Vagina (tissue), 2 donors: ENCODE data around the gene BAZ1B.

Source experiments
- CTCF ChIP-seq, 3 experiments: fragments of 450-650 bp in 2 of 3; fragments of 200-600 bp in 1 of 3; sonication (generic) in 1 of 3; IDR thresholded peaks; one replicate each; pipeline ENCODE4 v1.5.1; 2017 to 2019; ENCODE audit warnings: antibody characterized with exemption in 3 of 3, mild to moderate bottlenecking in 2 of 3, moderate library complexity in 2 of 3
- POLR2A ChIP-seq, 2 donors: fragments of 450-650 bp; IDR thresholded peaks; one replicate each; pipeline ENCODE4 v1.6.1; 2017; ENCODE audit warnings: antibody characterized with exemption in 2 of 2, mild to moderate bottlenecking in 2 of 2, moderate library complexity in 2 of 2

- no peak for TF ChIP-seq CTCF (IDR thresholded peaks at IDR 0.05)
- TF ChIP-seq POLR2A (IDR thresholded peaks at IDR 0.05) = no peak
Observed at GRCh38 chr7:73504017-73504416, 18.1 kb downstream of the BAZ1B start.
